Neural progenitor cell (in vitro differentiated cells): ENCODE results near the gene DLG2.

Experiments
- CTCF ChIP-seq: fragments of 200-600 bp; sonication (generic); IDR thresholded peaks from 2 replicates; pipeline ENCODE4 v1.5.1; 2017; ENCODE audit warnings: antibody characterized with exemption, mild to moderate bottlenecking
- EZH2 ChIP-seq: fragments of 200-600 bp; sonication (generic); IDR thresholded peaks from 2 replicates; pipeline ENCODE4 v1.6.1; 2017; ENCODE audit warnings: antibody characterized with exemption, mild to moderate bottlenecking, moderate library complexity

- TF ChIP-seq CTCF (no peak), EZH2 (no peak)
Observed at GRCh38 chr11:83467837-83468236, 2159.3 kb downstream of the DLG2 start.
